A549 (cell line): ENCODE measurements around the gene EDIL3. TPM values are rescaled to one million over a fixed set of nuclear protein-coding genes. Genes with fewer than 3 reads are reported as not detected.

Source experiments
- ATAC-seq, 2 experiments: fragments of 200-7000 bp in 1 of 2; fragments of >200 bp in 1 of 2; cut with Nextera tagmentation in 1 of 2; cut with Tn5 transposase in 1 of 2; 3 replicates each; pipeline versions ENCODE4 v1.8.0 to v1.9.1; 2018 to 2020; ENCODE audit warnings: mild to moderate bottlenecking in 1 of 2, moderate library complexity in 1 of 2
- CTCF ChIA-PET: fragments of 300-600 bp; sonication (Branson Sonifier 250); formaldehyde crosslinking; extraction: SDS; loops from one replicate; lab custom pipeline; 2021; ENCODE audit warnings: antibody characterized with exemption, inconsistent platforms; lab: Yijun Ruan, JAX
- POLR2A ChIA-PET: fragments of 350-600 bp; formaldehyde crosslinking; extraction: SDS; loops from one replicate; lab custom pipeline; 2021; ENCODE audit warnings: antibody characterized with exemption, inconsistent platforms; lab: Yijun Ruan, JAX
- DNase-seq, 2 experiments: peaks; one replicate each; pipeline versions ENCODE4 v3.0.0 to v3.0.0-alpha.2; 2011 to 2016; ENCODE audit warnings: low read depth in 1 of 2, low spot score in 1 of 2
- FAIRE-seq: peaks from 2 replicates; lab custom pipeline; 2011; peaks lifted over from hg19 to GRCh38; lab: Jason Lieb, UNC
- H3K27ac ChIP-seq, 2 experiments: fragments of >200 bp; sonication (Bioruptor Twin); formaldehyde crosslinking; 3 replicates each; pipeline ENCODE4 v1.5.1; 2016 to 2017
- H3K4me1 ChIP-seq: fragments of >200 bp; sonication (Bioruptor Twin); formaldehyde crosslinking; 3 replicates; pipeline ENCODE4 v1.6.1; 2016
- H3K4me2 ChIP-seq: fragments of >200 bp; sonication (Bioruptor Twin); formaldehyde crosslinking; 3 replicates; pipeline ENCODE4 v1.6.1; 2016
- H3K4me3 ChIP-seq: fragments of >200 bp; sonication (Bioruptor Twin); formaldehyde crosslinking; 3 replicates; pipeline ENCODE4 v1.5.1; 2016
- H3K9me3 ChIP-seq: fragments of >200 bp; sonication (Bioruptor Twin); formaldehyde crosslinking; 3 replicates; pipeline ENCODE4 v1.6.1; 2016
- CBX8 ChIP-seq: fragments of 200-600 bp; sonication (generic); IDR thresholded peaks from 2 replicates; pipeline ENCODE4 v1.6.1; 2016
- CHD2 ChIP-seq: fragments of 150-350 bp; IDR thresholded peaks from 2 replicates; pipeline ENCODE4 v1.6.1; 2014; ENCODE audit warnings: low read length; ENCODE audit not compliant: partially characterized antibody
- CTCF ChIP-seq: fragments of >200 bp; sonication (Bioruptor Twin); formaldehyde crosslinking; IDR thresholded peaks from 3 replicates; pipeline ENCODE4 v1.5.1; 2016
- EHF ChIP-seq: fragments of 250-450 bp; sonication (Bioruptor Pico); IDR thresholded peaks from 2 replicates; pipeline ENCODE4 v1.5.0; 2020; ENCODE audit warnings: mild to moderate bottlenecking
- EHMT2 ChIP-seq: fragments of 200-600 bp; sonication (generic); IDR thresholded peaks from 2 replicates; pipeline ENCODE4 v1.6.1; 2016; ENCODE audit warnings: antibody characterized with exemption, low read depth, mild to moderate bottlenecking, moderate library complexity
- EP300 ChIP-seq, 2 experiments: fragments of >200 bp; sonication (Bioruptor Twin); formaldehyde crosslinking; IDR thresholded peaks; 2 replicates in 1 of 2; 3 replicates in 1 of 2; pipeline ENCODE4 v1.6.1; 2016 to 2017
- ESRRA ChIP-seq: fragments of 150-350 bp; IDR thresholded peaks from 2 replicates; pipeline ENCODE4 v1.6.1; 2014; ENCODE audit warnings: mild to moderate bottlenecking, low read length, borderline replicate concordance
- FOSB ChIP-seq: fragments of 250-450 bp; sonication (Bioruptor Pico); IDR thresholded peaks from 2 replicates; pipeline ENCODE4 v1.5.0; 2020; ENCODE audit warnings: mild to moderate bottlenecking, moderate library complexity
- HMGXB4 ChIP-seq: fragments of 250-450 bp; sonication (Bioruptor Pico); IDR thresholded peaks from 2 replicates; pipeline ENCODE4 v1.5.0; 2021; ENCODE audit warnings: mild to moderate bottlenecking, moderate library complexity, borderline replicate concordance
- HOXA7 ChIP-seq: fragments of 250-450 bp; sonication (Bioruptor Pico); IDR thresholded peaks from 2 replicates; pipeline ENCODE4 v1.5.0; 2020; ENCODE audit warnings: mild to moderate bottlenecking, moderate library complexity
- HOXB5 ChIP-seq: fragments of 250-450 bp; sonication (Bioruptor Pico); IDR thresholded peaks from 2 replicates; pipeline ENCODE4 v1.5.0; 2020; ENCODE audit warnings: mild to moderate bottlenecking, moderate library complexity
- MAZ ChIP-seq: fragments of 150-350 bp; IDR thresholded peaks from 2 replicates; pipeline ENCODE4 v1.6.1; 2014; ENCODE audit warnings: antibody characterized with exemption, low read depth, low read length, borderline replicate concordance
- NPAS2 ChIP-seq: fragments of 250-450 bp; sonication (Bioruptor Pico); IDR thresholded peaks from 2 replicates; pipeline ENCODE4 v1.8.0; 2022; ENCODE audit warnings: mild to moderate bottlenecking, moderate library complexity, borderline replicate concordance
- POLR2AphosphoS2 ChIP-seq: conservative IDR thresholded peaks from 2 replicates; pipeline ENCODE4 v1.6.1; 2012; ENCODE audit warnings: low read length, improper control_type of control experiment, inconsistent platforms
- REST ChIP-seq: fragments of 200-600 bp; sonication (generic); IDR thresholded peaks from 2 replicates; pipeline ENCODE4 v1.6.1; 2016; ENCODE audit warnings: antibody characterized with exemption, mild to moderate bottlenecking, moderate library complexity
- RFX5 ChIP-seq: fragments of 450-650 bp; IDR thresholded peaks from 2 replicates; pipeline ENCODE4 v1.7.1; 2014; ENCODE audit warnings: antibody characterized with exemption, mild to moderate bottlenecking, moderate library complexity
- SMC3 ChIP-seq: fragments of >200 bp; sonication (Bioruptor Twin); formaldehyde crosslinking; IDR thresholded peaks from 3 replicates; pipeline ENCODE4 v1.6.1; 2018; ENCODE audit warnings: inconsistent platforms
- WGBS: methylation state at CpG from one replicate; pipeline ENCODE4 v1.1.6; 2017; ENCODE audit errors: missing lambda C conversion rate; 5-methylcytosine and 5-hydroxymethylcytosine counted together
- polyA plus RNA-seq, 4 experiments: library from polyadenylated mRNA; depleted of rRNA in 3 of 4; stranded (reverse); fragments of >200 nt; fragmentation: RNase III in 1 of 4; extraction: RNeasy Plus Mini Kit Qiagen cat#74134 plus additional on column Dnase treatment in 1 of 4; gene quantifications; 2 replicates in 3 of 4; 3 replicates in 1 of 4; pipeline ENCODE4 v1.2.3, GENCODE V29; 2011 to 2017
- TF ChIP-seq, protein P1 (sequence below): IDR thresholded peaks from 2 replicates; pipeline ENCODE4 v1.6.1; 2012

Gene EDIL3
- polyA plus RNA-seq, 2 of the 4 experiments (the other 2 are of a cell fraction): 0.12 to 0.14 TPM

DNA sequence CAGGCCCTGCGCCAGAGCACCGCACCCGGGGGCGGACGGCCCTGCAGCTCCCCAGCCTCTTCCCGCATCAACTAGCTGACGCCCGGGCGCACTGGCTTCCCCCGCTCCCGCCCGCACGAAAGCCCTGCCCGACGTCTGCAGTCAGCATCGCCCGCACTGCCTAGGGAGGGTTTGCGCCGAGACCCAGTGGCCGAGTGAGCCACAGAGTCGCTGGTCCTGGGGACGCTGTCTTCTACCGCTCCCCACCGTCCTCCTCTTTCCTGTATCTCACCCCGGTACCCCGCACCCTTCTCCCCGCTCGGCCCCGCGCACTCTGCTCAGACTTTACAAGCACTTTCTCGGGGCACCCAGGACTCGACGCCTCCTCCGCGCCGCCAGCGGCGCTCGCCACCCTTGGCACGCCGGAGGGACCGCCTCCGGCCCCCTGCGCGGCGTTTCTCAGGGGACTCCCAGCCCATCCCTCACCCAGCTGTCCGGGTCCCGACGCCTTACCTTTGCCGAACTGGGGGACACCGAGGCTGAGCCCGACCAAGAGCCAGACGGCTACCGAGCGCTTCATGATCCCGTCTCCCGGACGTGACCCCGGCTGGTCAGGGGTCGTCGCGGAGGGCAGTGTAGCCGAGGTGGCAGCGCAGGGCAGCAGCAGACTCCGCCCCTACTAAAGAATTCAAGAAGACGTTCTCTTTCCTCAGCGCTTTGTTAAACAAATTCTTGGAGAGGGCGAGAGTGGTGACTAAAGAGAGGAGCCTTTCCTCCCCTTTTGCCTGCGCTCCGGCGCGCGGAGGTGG is 670 bp downstream of the EDIL3 start:
- CTCF ChIA-PET: interaction anchor here (0.7 kb wide), 1 partner anchor 47 kb away, joined by 3 read pairs; no protein-coding TSS in a partner anchor
- 4% methylated on average over 38 of the region's 73 CpGs for WGBS
- TF ChIP-seq HMGXB4 (no peak), SMC3 (no peak), POLR2AphosphoS2 (no peak)
- TF ChIP-seq, protein P1, sequence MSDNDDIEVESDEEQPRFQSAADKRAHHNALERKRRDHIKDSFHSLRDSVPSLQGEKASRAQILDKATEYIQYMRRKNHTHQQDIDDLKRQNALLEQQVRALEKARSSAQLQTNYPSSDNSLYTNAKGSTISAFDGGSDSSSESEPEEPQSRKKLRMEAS: no peak
- Histone ChIP-seq H3K4me1 (peaks cover 18% of the 10 kb centered on the region; the same call in 2 of the 3 replicates), H3K9me3 (no peaks in the 10 kb centered on the region), H3K4me3 (peak overlapping the region; percentile 48), H3K4me2 (peak overlapping the region; percentile 97), H3K27ac (peak overlapping the region in 1 of 2 experiments; percentile 24; a peak in 1 of 6 replicates)
- ATAC-seq: peak; percentile 38 to 64; a peak in 5 of 6 replicates
- DNase-seq: peak in 1 of 2 experiments; percentile 7
- POLR2A ChIA-PET: no interaction called here
- FAIRE-seq: no peak

- POLR2A ChIA-PET: no interaction called here
Measured at GRCh38 chr5:84383296-84383815, 1.3 kb downstream of the EDIL3 start.

DNA sequence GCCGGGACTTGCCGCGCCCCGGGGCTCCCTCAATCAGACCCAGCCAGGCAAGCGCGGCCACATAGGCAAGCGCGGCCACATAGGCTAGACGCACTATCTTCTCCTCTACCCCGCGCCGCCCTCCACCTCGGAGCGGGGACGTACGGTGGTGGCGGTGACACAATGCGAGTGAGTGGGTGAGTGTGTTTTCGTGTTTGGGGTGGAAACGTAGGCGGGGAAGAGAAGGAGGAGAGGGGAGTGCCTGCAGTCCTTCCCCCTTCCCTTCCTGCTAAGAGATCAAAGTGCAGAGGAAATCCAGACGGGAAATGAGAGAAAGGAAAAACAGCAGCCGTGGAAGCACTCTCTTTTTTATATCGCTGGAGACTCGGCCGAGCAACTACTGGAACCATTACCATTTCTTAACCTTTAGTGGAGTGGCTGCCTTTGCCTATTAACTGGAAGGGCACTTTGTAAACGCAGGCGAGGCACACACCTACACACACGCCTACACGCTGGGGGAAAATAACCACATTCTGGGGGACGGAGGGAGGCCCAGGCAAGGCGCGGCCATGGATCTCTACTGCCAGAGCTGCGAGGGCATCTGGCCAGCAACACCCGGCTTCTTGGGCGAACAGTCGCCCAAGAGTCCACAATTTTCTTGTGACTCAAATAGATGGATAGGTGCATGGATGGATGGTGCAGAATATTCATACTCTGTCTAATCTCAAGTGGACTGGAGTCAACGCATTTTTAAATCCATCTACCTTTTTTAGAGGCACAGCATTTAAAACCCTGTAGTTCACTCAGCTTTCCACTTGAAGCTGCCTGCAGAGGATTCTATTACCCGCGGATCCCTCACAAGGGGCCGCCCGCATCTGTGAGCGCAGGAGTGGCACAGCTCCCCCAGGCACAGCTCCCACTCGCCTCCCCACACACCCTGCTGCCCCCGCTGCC is 2.1 kb downstream of the EDIL3 start:
- no peak for FAIRE-seq
- Histone ChIP-seq H3K27ac (no peak overlapping the region), H3K4me2 (peak overlapping the region; percentile 97), H3K4me1 (peaks cover 18% of the 10 kb centered on the region; the same call in 2 of the 3 replicates), H3K4me3 (peak overlapping the region; percentile 24), H3K9me3 (no peaks in the 10 kb centered on the region)
- WGBS: 20% methylated on average over 36 of the region's 45 CpGs
- ChIA-PET POLR2A (no interaction called here), CTCF (interaction anchor here (0.7 kb wide), 1 partner anchor 46 kb away, joined by 3 read pairs; no protein-coding TSS in a partner anchor)
- ATAC-seq: peak; percentile 58 to 70
- no peak for TF ChIP-seq EHMT2
- TF ChIP-seq ESRRA: no peak
- TF ChIP-seq CTCF: no peak
- no peak for TF ChIP-seq HOXA7 (CRISPR knock-in tag)
- no peak for TF ChIP-seq HOXB5 (CRISPR knock-in tag)
- no peak for TF ChIP-seq MAZ
- TF ChIP-seq FOSB (CRISPR knock-in tag): no peak
- TF ChIP-seq EP300 (IDR thresholded peaks at IDR 0.05): no peak
- no peak for TF ChIP-seq NPAS2 (CRISPR knock-in tag)
- no peak for TF ChIP-seq CBX8
- TF ChIP-seq REST: no peak
- TF ChIP-seq RFX5: no peak
- DNase-seq: peak in 1 of 2 experiments; percentile 9

More at GRCh38 chr5:84383296-84383815, 1.3 kb downstream of the EDIL3 start:
- Histone ChIP-seq H3K9me3 (no peaks in the 10 kb centered on the region), H3K4me3 (peak overlapping the region; percentile 48), H3K4me2 (peak overlapping the region; percentile 97), H3K27ac (no peak overlapping the region; a peak in 1 of 6 replicates), H3K4me1 (peaks cover 18% of the 10 kb centered on the region; the same call in 2 of the 3 replicates)
- no peak for TF ChIP-seq EHF (CRISPR knock-in tag)
- no peak for TF ChIP-seq CHD2
- no peak for FAIRE-seq
- WGBS: 28% methylated on average over 19 of the region's 26 CpGs
- peak in 1 of 2 experiments; percentile 11; a peak in 3 of 6 replicates for ATAC-seq
- CTCF ChIA-PET: interaction anchor here (0.7 kb wide), 1 partner anchor 46 kb away, joined by 3 read pairs; no protein-coding TSS in a partner anchor
- peak in 1 of 2 experiments; percentile 4 for DNase-seq
